Fibroblast of lung (primary cell): ENCODE data around the gene RARRES2. TPM values are rescaled to one million over a fixed set of nuclear protein-coding genes. Genes with fewer than 3 reads are reported as not detected.

Source experiments
- DNase-seq, 2 donors: peaks; one replicate each; pipeline versions ENCODE4 v3.0.0 to v3.0.0-alpha.2; 2010; ENCODE audit warnings: low read depth in 2 of 2
- H2AFZ ChIP-seq: 2 replicates; pipeline ENCODE4 v1.5.1; 2012; ENCODE audit warnings: low read length, control low read depth, inconsistent platforms
- H3K27ac ChIP-seq: 2 replicates; pipeline ENCODE4 v1.5.1; 2011; ENCODE audit warnings: low read length, control low read depth; ENCODE audit not compliant: insufficient read depth
- H3K27me3 ChIP-seq: 2 replicates; pipeline ENCODE4 v1.5.1; 2011; ENCODE audit warnings: mild to moderate bottlenecking, low read length; ENCODE audit not compliant: control insufficient read depth, insufficient read depth
- H3K36me3 ChIP-seq: 2 replicates; pipeline ENCODE4 v1.5.1; 2011; ENCODE audit warnings: low read length; ENCODE audit not compliant: control insufficient read depth, insufficient read depth
- H3K4me1 ChIP-seq: 2 replicates; pipeline ENCODE4 v1.5.1; 2011; ENCODE audit warnings: low read length; ENCODE audit not compliant: control insufficient read depth, insufficient read depth; ENCODE audit errors: extremely low read depth
- H3K4me2 ChIP-seq: 2 replicates; pipeline ENCODE4 v1.5.1; 2011; ENCODE audit warnings: low read length, control low read depth; ENCODE audit not compliant: insufficient read depth; ENCODE audit errors: extremely low read depth
- H3K4me3 ChIP-seq, 4 experiments: fragments of 200-600 bp in 1 of 4; sonication (generic) in 1 of 4; replicated peaks in 1 of 4; 2 replicates each; pipeline ENCODE4 v1.5.1; 2011 to 2016; ENCODE audit warnings: low read length in 4 of 4, low read depth in 3 of 4, mild to moderate bottlenecking in 3 of 4, control low read depth in 2 of 4, inconsistent platforms in 1 of 4, mixed read lengths in 1 of 4; ENCODE audit not compliant: insufficient read depth in 1 of 4; ENCODE audit errors: control extremely low read depth in 1 of 4
- H3K79me2 ChIP-seq: 2 replicates; pipeline ENCODE4 v1.5.1; 2012; ENCODE audit warnings: mild to moderate bottlenecking, low read length, inconsistent platforms; ENCODE audit not compliant: control insufficient read depth, insufficient read depth
- H3K9ac ChIP-seq: 2 replicates; pipeline ENCODE4 v1.5.1; 2011; ENCODE audit warnings: mild to moderate bottlenecking, low read length, control low read depth; ENCODE audit not compliant: insufficient read depth
- H3K9me3 ChIP-seq: 2 replicates; pipeline ENCODE4 v1.5.1; 2012; ENCODE audit warnings: low read depth, low read length; ENCODE audit not compliant: control insufficient read depth, insufficient read depth
- H4K20me1 ChIP-seq: 2 replicates; pipeline ENCODE4 v1.5.1; 2011; ENCODE audit warnings: low read length; ENCODE audit not compliant: control insufficient read depth, insufficient read depth; ENCODE audit errors: extremely low read depth
- CTCF ChIP-seq, 2 donors: IDR thresholded peaks in 1 of 2; conservative IDR thresholded peaks in 1 of 2; 1 replicate in 1 of 2; 2 replicates in 1 of 2; pipeline ENCODE4 v1.5.1; 2011 to 2012; ENCODE audit warnings: low read length in 2 of 2, control low read depth in 1 of 2, inconsistent platforms in 1 of 2, low read depth in 1 of 2, mild to moderate bottlenecking in 1 of 2
- EZH2 ChIP-seq: IDR thresholded peaks from 2 replicates; pipeline ENCODE4 v1.5.1; 2012; ENCODE audit warnings: low read length, control low read depth, mild to moderate bottlenecking; ENCODE audit errors: missing control alignments
- polyA plus RNA-seq, 2 donors: library from polyadenylated mRNA; depleted of rRNA in 1 of 2; stranded (reverse) in 1 of 2; unstranded in 1 of 2; fragments of >200 nt; gene quantifications; 2 replicates each; pipeline ENCODE4 v1.2.1, GENCODE V29; 2011 to 2012; ENCODE audit warnings: missing spikeins in 1 of 2
- total RNA-seq: library from RNA; depleted of rRNA; stranded (reverse); fragments of >200 nt; gene quantifications from 2 replicates; pipeline ENCODE4 v1.2.1, GENCODE V29; 2014

RARRES2 gene
- total and polyA plus RNA-seq, 2 donors (not counting 1 experiment from before 2014, with no cell fraction given): 65.6 to 67.0 TPM

GRCh38 chr7:150342121-150342408, 636 bp upstream of the RARRES2 start:
- H3K27ac ChIP-seq: no peak overlapping the region
- H3K4me2 ChIP-seq: no peak overlapping the region
- H3K27me3 ChIP-seq: peaks cover 33% of the 10 kb centered on the region
- peaks cover 8% of the 10 kb centered on the region for H3K4me1 ChIP-seq
- H3K9me3 ChIP-seq: no peaks in the 10 kb centered on the region
- H3K9ac ChIP-seq: no peak overlapping the region
- H3K4me3 ChIP-seq: peak overlapping the region in 1 of 4 experiments; percentile 38
- DNase-seq: no peak
- H4K20me1 ChIP-seq: no peaks in the 10 kb centered on the region
- H3K36me3 ChIP-seq: no peaks in the 10 kb centered on the region
- no peak overlapping the region for H2AFZ ChIP-seq
- H3K79me2 ChIP-seq: no peaks in the 10 kb centered on the region
- TF ChIP-seq CTCF (conservative IDR thresholded peaks at IDR 0.05 in 1 of 2, IDR thresholded peaks at IDR 0.05 in 1 of 2; ENCODE audit: low read depth in 1 of 2, low read length in 2 of 2) (no peak), EZH2 (no peak)

GRCh38 chr7:150340875-150341262, 560 bp downstream of the RARRES2 start:
- Histone ChIP-seq H3K27me3 (peaks cover 31% of the 10 kb centered on the region), H3K36me3 (no peaks in the 10 kb centered on the region), H4K20me1 (no peaks in the 10 kb centered on the region), H3K9ac (peak overlapping the region; percentile 30), H2AFZ (no peak overlapping the region), H3K4me3 (peak overlapping the region in 3 of 4 experiments; percentile 14 to 65 (median 46)), H3K79me2 (no peaks in the 10 kb centered on the region), H3K4me1 (peaks cover 9% of the 10 kb centered on the region), H3K27ac (no peak overlapping the region), H3K4me2 (peak overlapping the region; percentile 25), H3K9me3 (no peaks in the 10 kb centered on the region)
- TF ChIP-seq CTCF (conservative IDR thresholded peaks at IDR 0.05 in 1 of 2, IDR thresholded peaks at IDR 0.05 in 1 of 2; ENCODE audit: low read depth in 1 of 2, low read length in 2 of 2) (no peak), EZH2 (no peak)
- no peak for DNase-seq

GRCh38 chr7:150340024-150340749, 1.2 kb downstream of the RARRES2 start:
- no peaks in the 10 kb centered on the region for H3K36me3 ChIP-seq
- peak; percentile 71 to 82 for DNase-seq
- H3K27me3 ChIP-seq: peaks cover 31% of the 10 kb centered on the region
- no peaks in the 10 kb centered on the region for H3K9me3 ChIP-seq
- no peaks in the 10 kb centered on the region for H4K20me1 ChIP-seq
- no peak overlapping the region for H2AFZ ChIP-seq
- no peaks in the 10 kb centered on the region for H3K79me2 ChIP-seq
- H3K4me3 ChIP-seq: peak overlapping the region in 3 of 4 experiments; percentile 29 to 65 (median 47)
- H3K9ac ChIP-seq: no peak overlapping the region
- peaks cover 15% of the 10 kb centered on the region for H3K4me1 ChIP-seq
- peak overlapping the region; percentile 35 for H3K4me2 ChIP-seq
- TF ChIP-seq CTCF (conservative IDR thresholded peaks at IDR 0.05 in 1 of 2, IDR thresholded peaks at IDR 0.05 in 1 of 2; ENCODE audit: low read depth in 1 of 2, low read length in 2 of 2) (peak in 1 of 2 donors; percentile 14), EZH2 (no peak)
- no peak overlapping the region for H3K27ac ChIP-seq
